Right kidney (tissue), 9 donors: ENCODE data around the gene CP.
"Not testable (repeated sequence)": the region's sequence is repeated elsewhere in the genome, so short reads cannot be mapped to it uniquely, and the experiment has no call there.

Experiments used
- DNase-seq: peaks from one replicate; pipeline ENCODE4 v3.0.0-alpha.2; 2016
- long read RNA-seq, 8 donors: transcript quantifications; one replicate each; lab custom pipeline, GENCODE V29; 2026

Gene CP
- long read RNA-seq, donor 1: 0 reads
- long read RNA-seq, donor 2: 0 reads
- long read RNA-seq, donor 3: 0 reads
- long read RNA-seq, donor 4: 0 reads
- long read RNA-seq, donor 5, partial matches to known transcripts: 27 of 27 reads
- long read RNA-seq, donor 5, other reads (novel, unspliced or antisense): 0 of 27 reads
- long read RNA-seq, donor 6: 0 reads
- long read RNA-seq, donor 7, partial matches to known transcripts: 63 of 63 reads
- long read RNA-seq, donor 7, other reads (novel, unspliced or antisense): 0 of 63 reads
- long read RNA-seq, donor 8: 0 reads

GRCh38 chr3:149221783-149222517 is at the start of gene CP:
TSS of gene CP (minus strand) at chr3:149221829. CDS start at chr3:149221792, 37 bp downstream.
- no peak for DNase-seq

GRCh38 chr3:149270180-149270579 is 48.6 kb upstream of the CP start:
- no peak for DNase-seq

GRCh38 chr3:149269687-149270086 is 48.1 kb upstream of the CP start:
- DNase-seq: no peak

- DNase-seq: no peak
Measured at GRCh38 chr3:149267565-149267964, 45.9 kb upstream of the CP start.

GRCh38 chr3:149266736-149267135 is 45.1 kb upstream of the CP start:
- no peak for DNase-seq

GRCh38 chr3:149263856-149264255 is 42.2 kb upstream of the CP start:
- DNase-seq: no peak

GRCh38 chr3:149258714-149259113 is 37.1 kb upstream of the CP start:
- DNase-seq: no peak

- no peak for DNase-seq
Measured at GRCh38 chr3:149258298-149258697, 36.7 kb upstream of the CP start.

GRCh38 chr3:149252272-149252671 is 30.6 kb upstream of the CP start:
- no peak for DNase-seq

- DNase-seq: no peak
Measured at GRCh38 chr3:149251186-149251585, 29.6 kb upstream of the CP start.

- no peak for DNase-seq
Measured at GRCh38 chr3:149247929-149248691, 26.5 kb upstream of the CP start.

- DNase-seq: no peak
Measured at GRCh38 chr3:149247008-149247710, 25.5 kb upstream of the CP start.

- no peak for DNase-seq
Measured at GRCh38 chr3:149245738-149246451, 24.3 kb upstream of the CP start.

GRCh38 chr3:149243540-149243939 is 21.9 kb upstream of the CP start:
- DNase-seq: no peak

- DNase-seq: no peak
Measured at GRCh38 chr3:149239357-149239936, 17.8 kb upstream of the CP start.

- not testable (repeated sequence) for DNase-seq
Measured at GRCh38 chr3:149238268-149238667, 16.6 kb upstream of the CP start.

GRCh38 chr3:149235599-149236424 is 14.2 kb upstream of the CP start:
- no peak for DNase-seq

GRCh38 chr3:149234671-149235245 is 13.1 kb upstream of the CP start:
- no peak for DNase-seq

GRCh38 chr3:149233323-149233722 is 11.7 kb upstream of the CP start:
- DNase-seq: no peak

- DNase-seq: no peak
Measured at GRCh38 chr3:149231871-149232270, 10.2 kb upstream of the CP start.
